GM19240 (cell line): ENCODE measurements around the gene LAMA4.

Experiments
- DNase-seq: peaks from one replicate; pipeline ENCODE4 v3.0.0; 2011; ENCODE audit warnings: low spot score; ENCODE audit not compliant: insufficient read length

Gene LAMA4

DNA sequence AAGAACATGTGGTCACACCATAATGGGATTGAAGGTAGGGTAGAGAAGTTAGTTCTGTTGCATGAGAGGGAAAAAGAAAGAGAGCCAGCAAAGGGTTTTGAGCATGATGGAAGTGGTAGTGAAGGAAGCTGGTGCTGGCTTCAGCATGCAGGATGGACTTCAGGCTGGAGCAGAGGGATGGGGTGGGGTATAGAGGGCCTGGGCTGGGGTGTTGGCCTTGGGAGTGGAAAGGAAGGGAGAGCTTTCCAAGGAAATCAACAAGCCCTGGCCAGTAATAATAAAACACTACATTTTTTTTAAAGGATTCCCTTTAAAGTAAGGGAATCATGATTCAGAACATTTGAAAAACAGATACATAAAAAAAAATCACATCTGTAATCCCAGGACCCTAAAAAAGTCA is 61.2 kb downstream of the LAMA4 start:
- no peak for DNase-seq

- no peak for DNase-seq
Measured at GRCh38 chr6:112191509-112192020, 62.8 kb downstream of the LAMA4 start.

DNA sequence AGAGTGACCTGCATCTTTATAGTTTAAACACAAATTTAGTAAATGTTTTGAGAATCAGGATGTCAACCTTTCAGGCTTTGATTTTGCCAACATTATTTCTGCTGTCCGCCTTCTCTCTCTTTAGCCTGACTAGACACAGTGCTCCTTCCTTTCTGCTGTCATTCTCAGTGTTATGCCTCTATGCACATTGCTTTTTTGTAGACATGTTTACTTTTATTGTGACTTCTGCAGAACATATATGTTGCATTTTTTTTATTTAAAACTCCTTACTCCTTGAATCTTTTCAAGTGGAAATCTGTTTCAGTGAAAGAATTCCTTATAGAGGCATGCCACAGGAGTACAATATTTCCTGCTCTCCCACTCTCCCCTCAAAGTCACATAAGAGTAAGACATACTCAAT is 64.2 kb downstream of the LAMA4 start:
- DNase-seq, result no peak

GRCh38 chr6:112189494-112189893 is 64.9 kb downstream of the LAMA4 start:
- DNase-seq, result no peak

GRCh38 chr6:112188906-112189305 is 65.5 kb downstream of the LAMA4 start:
- DNase-seq, result no peak

DNA sequence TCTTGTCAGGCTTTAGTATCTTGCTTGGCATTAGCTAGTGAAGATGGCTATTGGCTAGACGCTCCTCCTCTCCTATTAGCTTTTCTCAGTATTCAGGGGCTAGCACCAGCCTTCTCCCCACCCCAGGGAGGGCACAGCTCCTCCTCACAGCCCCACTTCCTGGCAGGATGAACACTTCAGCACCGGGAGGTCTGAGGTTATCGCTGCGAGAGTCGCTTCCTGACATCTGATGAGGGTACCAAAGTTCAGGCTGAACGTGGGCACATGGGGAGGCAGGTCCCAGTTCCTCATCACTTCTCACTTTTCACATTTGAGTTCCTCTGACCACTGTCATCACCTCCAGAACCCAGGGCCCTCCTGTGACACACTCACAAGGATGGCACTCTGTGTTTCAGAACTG is 66.6 kb downstream of the LAMA4 start:
- no peak for DNase-seq

GRCh38 chr6:112184951-112185350 is 69.4 kb downstream of the LAMA4 start:
- DNase-seq, result no peak

DNA sequence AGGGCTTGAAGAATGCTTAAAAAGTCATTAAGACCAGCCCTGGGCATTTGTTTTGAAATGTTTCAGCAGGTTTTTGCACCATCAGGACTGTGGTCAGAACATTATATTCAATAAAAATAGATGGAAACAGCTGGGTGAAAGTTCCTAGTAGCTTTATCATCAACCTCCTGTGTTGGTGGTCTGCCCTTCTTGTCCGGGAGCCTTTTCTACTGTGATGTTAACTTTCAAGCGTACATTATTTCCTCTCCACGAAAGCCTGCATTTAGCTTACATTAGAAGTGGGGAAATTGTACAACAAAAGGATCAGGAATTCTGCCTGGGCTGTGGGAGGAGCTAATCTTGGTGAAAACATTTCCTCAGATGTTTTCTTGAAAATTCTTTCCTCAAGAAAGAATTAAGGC is 71.1 kb downstream of the LAMA4 start:
- no peak for DNase-seq

GRCh38 chr6:112181130-112181529 is 73.2 kb downstream of the LAMA4 start:
- DNase-seq, result no peak

- DNase-seq, result no peak
Measured at GRCh38 chr6:112180095-112180820, 74.1 kb downstream of the LAMA4 start.

DNA sequence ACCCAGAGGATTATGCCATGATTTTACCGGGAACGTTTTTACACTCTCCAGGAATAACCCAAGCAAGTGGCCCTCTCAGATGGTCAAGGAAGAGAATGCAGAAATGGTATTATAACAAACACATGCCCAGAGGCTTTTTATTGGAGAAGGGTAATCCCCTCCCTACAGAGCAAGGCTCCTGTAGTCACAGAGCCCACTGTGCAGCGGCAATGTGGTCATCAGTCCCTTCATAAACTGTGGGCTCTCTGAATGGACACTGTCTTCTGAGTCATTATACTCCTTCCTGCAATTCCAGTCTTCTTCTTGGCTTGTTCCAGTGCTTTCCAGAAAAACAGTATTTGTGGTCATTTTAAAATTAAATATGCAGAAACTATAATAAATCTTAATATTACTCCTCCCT is 74.7 kb downstream of the LAMA4 start:
- DNase-seq, result no peak

GRCh38 chr6:112178846-112179245 is 75.5 kb downstream of the LAMA4 start:
- DNase-seq, result no peak

DNA sequence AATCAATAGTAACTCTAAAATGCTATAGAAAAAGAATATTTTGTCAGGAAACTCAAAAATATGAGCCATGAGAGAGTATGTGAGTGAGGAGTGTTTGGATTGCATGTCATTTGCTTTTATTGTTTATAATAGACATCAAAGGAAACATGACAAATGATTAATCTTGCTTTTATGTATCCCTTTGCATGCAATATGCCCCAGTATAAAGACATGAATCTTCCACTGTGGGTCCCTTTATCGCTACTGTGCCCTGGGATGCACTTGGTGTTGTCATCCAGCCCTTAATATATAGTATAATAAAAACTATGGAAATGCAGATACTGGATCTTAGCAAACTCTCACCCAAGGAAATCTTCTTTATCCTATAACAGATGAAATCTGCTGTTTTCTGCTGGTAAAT is 77.3 kb downstream of the LAMA4 start:
- no peak for DNase-seq

- DNase-seq, result no peak
Measured at GRCh38 chr6:112176175-112176574, 78.2 kb downstream of the LAMA4 start.

DNA sequence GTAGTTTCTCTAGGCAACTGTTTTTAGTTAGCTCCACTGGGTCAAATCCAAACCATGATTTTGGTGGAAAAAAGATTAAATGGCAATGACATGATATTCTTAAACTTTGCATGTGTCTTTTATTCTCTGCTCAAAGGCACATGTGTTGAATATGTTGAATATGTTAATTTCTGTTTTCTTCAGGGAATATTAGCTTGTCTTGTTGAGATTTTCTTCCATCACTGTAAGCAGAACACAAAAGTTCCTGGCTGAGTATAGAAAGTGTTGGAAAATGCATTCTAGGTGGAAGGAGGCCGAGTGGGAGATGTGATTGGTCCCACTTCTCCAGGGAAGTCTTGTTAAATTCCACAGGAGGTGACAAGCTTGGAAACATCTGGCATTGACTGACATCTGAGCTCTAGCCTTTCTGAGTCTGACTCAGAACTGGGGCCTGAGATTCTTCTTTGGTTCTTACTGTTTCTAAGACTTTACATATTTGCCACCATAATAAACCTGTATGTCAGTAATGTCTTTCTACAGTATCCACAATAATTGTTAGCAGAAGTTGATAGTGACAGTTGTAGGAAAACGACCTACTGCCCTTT is 81.1 kb downstream of the LAMA4 start:
- DNase-seq, result no peak

DNA sequence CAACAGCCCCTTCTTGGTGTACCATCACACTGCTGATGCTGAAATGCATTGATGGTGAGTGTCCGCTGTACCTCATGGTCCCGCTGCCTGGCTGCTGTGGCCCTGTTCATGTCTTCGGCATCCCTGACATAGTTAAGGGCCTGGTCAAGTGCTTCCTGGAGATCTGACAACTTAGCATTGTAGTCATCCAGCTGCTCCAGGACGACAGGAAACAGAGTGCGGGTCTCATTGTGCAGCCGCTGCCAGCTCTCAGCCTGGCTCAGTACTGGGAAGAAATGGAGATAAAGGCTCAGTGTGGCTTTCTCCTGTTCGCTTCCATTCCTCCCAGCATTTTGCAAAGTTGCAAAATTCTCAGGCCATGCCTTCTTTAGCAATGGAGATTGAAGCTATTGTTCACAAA is 81.8 kb downstream of the LAMA4 start:
- no peak for DNase-seq

GRCh38 chr6:112169541-112169940 is 84.8 kb downstream of the LAMA4 start:
- no peak for DNase-seq

DNA sequence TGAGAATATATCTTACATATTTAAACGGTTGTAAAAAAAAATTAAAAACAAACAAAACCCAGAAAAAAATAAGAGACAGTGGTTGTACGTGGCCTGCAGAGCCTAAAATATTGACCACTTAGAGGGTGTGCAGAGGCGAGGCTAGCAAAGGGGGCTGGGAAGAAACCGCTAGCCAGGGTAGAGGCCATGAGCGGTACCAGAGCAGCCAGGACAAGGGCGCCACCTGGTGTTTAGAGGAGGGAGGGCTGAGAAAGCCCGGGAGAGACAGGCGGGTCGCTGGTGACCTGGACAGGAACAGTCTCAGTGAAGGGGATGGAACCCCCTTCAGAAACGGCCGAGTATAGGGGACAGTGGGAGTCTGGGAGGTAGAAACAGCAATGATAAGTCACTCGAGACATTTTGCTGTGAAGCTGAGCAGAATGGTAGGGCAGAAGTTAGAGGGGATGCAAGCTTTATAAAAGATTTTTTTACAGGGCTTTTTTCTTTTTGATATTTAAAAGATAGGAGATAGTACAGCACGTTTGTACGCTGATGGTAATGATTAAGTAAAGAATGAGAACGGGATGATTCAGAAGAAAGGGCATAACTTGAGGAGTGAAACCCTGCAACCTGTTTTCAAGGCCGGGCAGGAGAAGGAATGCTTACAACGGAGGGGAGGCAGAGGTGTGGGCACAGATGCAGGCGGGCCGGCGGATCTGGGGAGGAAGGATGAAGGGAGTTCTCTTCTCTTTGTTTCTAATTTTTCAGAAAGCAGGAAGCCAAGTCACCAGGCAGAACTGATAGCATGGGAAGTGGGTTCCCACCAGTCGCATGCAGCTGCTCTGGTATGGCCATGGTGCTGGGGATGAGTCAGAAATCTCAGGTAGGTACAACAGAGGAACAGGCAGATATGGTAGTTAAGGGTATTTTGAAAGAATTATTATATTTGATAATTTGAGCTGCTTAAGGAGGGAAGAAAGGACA is 90.8 kb downstream of the LAMA4 start:
- DNase-seq, result peak; percentile 52

DNA sequence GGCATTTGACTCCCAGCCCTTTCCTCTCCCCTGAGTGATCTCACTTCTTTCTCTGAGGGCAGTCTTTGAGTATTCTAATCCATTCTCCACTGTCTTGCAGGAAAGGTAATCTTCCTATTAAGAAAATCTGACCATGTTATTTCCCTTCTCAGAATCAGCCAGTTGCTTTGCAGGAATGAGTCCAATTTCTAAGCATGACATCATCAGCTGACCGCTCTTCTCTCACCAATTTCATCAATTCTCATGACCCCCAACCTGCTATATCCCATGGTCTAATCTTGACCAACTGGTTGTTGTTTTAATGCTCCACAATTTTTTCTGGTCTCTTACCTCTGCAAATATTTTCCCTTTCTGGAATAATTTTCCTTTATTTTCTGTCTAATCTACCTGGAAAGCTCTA is 93.6 kb downstream of the LAMA4 start:
- DNase-seq, result no peak

- no peak for DNase-seq
Measured at GRCh38 chr6:112156668-112157067, 97.7 kb downstream of the LAMA4 start.

DNA sequence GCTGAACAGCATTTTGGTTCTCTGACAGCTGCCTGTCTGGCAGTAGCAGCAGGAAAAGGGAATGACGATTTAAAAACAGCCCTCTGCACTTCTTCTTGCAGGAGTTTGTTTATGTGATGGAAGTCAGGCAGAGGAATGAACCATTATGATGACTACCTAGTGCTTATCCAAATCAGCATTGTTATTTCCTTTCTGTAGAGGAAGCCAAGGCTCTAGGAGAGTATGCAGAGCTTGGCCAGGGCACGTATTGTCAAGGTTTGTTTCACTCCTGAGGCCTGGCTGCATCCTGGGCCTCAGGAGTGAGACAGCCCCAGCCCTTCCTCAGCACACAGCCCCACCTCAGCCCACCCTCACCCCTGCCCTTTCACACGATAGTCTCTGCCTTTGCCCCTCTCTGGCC is 98.5 kb downstream of the LAMA4 start:
- no peak for DNase-seq

- no peak for DNase-seq
Measured at GRCh38 chr6:112154711-112155110, 99.7 kb downstream of the LAMA4 start.
